HepG2 (cell line): ENCODE measurements around the gene NRL. TPM values are rescaled to one million over a fixed set of nuclear protein-coding genes. Genes with fewer than 3 reads are reported as not detected.
A peak's percentile ranks its signal among the peaks of the same experiment; 100 is the strongest.

Experiments
- EHMT2 ChIP-seq: fragments of 200-600 bp; sonication (generic); IDR thresholded peaks from 2 replicates; pipeline ENCODE4 v1.7.0; 2017; ENCODE audit warnings: antibody characterized with exemption, low read depth, low read length, borderline replicate concordance
- FOXM1 ChIP-seq: sonication (generic); formaldehyde crosslinking; IDR thresholded peaks from 2 replicates; pipeline ENCODE4 v1.5.0; 2020; ENCODE audit warnings: missing genetic modification reagents
- JUND ChIP-seq: sonication (generic); formaldehyde crosslinking; IDR thresholded peaks from 2 replicates; pipeline ENCODE4 v1.8.0; 2022; ENCODE audit warnings: mild to moderate bottlenecking, missing genetic modification reagents
- POGZ ChIP-seq: sonication (generic); formaldehyde crosslinking; IDR thresholded peaks from 2 replicates; pipeline ENCODE4 v1.4.0; 2020; ENCODE audit warnings: mild to moderate bottlenecking, missing genetic modification reagents
- RELA ChIP-seq: sonication (generic); formaldehyde crosslinking; IDR thresholded peaks from 2 replicates; pipeline ENCODE4 v1.4.0; 2020; ENCODE audit warnings: missing genetic modification reagents
- ZBTB3 ChIP-seq: sonication (generic); formaldehyde crosslinking; IDR thresholded peaks from 2 replicates; pipeline ENCODE4 v1.4.0; 2020; ENCODE audit warnings: low read depth, mild to moderate bottlenecking, moderate library complexity, missing genetic modification reagents, borderline replicate concordance
- ZNF274 ChIP-seq: sonication (generic); formaldehyde crosslinking; IDR thresholded peaks from 2 replicates; pipeline ENCODE4 v1.5.1; 2020; ENCODE audit warnings: mild to moderate bottlenecking, missing genetic modification reagents
- ZNF350 ChIP-seq: sonication (generic); formaldehyde crosslinking; IDR thresholded peaks from 2 replicates; pipeline ENCODE4 v1.4.0; 2020; ENCODE audit warnings: mild to moderate bottlenecking, low read depth, missing genetic modification reagents, borderline replicate concordance
- ZNF383 ChIP-seq: sonication (generic); formaldehyde crosslinking; IDR thresholded peaks from 2 replicates; pipeline ENCODE4 v1.4.0; 2020; ENCODE audit warnings: missing genetic modification reagents, mild to moderate bottlenecking, borderline replicate concordance
- ZNF567 ChIP-seq: sonication (generic); formaldehyde crosslinking; IDR thresholded peaks from 2 replicates; pipeline ENCODE4 v1.8.1; 2023; ENCODE audit warnings: mild to moderate bottlenecking, missing genetic modification reagents, borderline replicate concordance
- polyA plus RNA-seq, 8 experiments: library from polyadenylated mRNA; depleted of rRNA in 3 of 8; stranded (reverse) in 7 of 8; unstranded in 1 of 8; fragments of >200 nt; fragmentation: Illumina TruSeq in 4 of 8; extraction: Trizol in 4 of 8; gene quantifications; 2 replicates each; pipeline versions ENCODE4 v1.2.1 to v1.2.3, GENCODE V29; 2011 to 2016; ENCODE audit warnings: low read depth in 4 of 8, missing spikeins in 1 of 8, mixed read lengths in 1 of 8; ENCODE audit not compliant: insufficient read depth in 1 of 8
- total RNA-seq, 5 experiments: library from RNA; depleted of rRNA; stranded (reverse); fragments of >200 nt; fragmentation: Illumina TruSeq; extraction: Trizol; gene quantifications; 2 replicates each; pipeline ENCODE4 v1.2.3, GENCODE V29; 2016; ENCODE audit warnings: low read depth in 1 of 5
- TF ChIP-seq, protein P1 (sequence below): sonication (generic); formaldehyde crosslinking; IDR thresholded peaks from 2 replicates; pipeline ENCODE4 v1.5.0; 2020; ENCODE audit warnings: mild to moderate bottlenecking, missing genetic modification reagents, borderline replicate concordance
- TF ChIP-seq, protein P2 (sequence below): sonication (generic); formaldehyde crosslinking; IDR thresholded peaks from 2 replicates; pipeline ENCODE4 v1.4.0; 2020; ENCODE audit warnings: missing genetic modification reagents; ENCODE audit errors: not compliant biosample characterization
- TF ChIP-seq, protein P3 (sequence below): IDR thresholded peaks from 2 replicates; pipeline ENCODE4 v1.6.1; 2016; ENCODE audit warnings: low read depth, borderline replicate concordance
- TF ChIP-seq, protein P4 (sequence below): sonication (generic); formaldehyde crosslinking; IDR thresholded peaks from 2 replicates; pipeline ENCODE4 v1.8.1; 2022; ENCODE audit warnings: mild to moderate bottlenecking, missing genetic modification reagents
- TF ChIP-seq, protein P5 (sequence below): sonication (generic); formaldehyde crosslinking; conservative IDR thresholded peaks from 2 replicates; pipeline ENCODE4 v1.8.0; 2022; ENCODE audit warnings: missing genetic modification reagents

Gene NRL
- total and polyA plus RNA-seq, 2 of the 13 experiments (the other 11 are each of a cell fraction or from before 2014, with no cell fraction given): 2.5 to 4.7 TPM

DNA sequence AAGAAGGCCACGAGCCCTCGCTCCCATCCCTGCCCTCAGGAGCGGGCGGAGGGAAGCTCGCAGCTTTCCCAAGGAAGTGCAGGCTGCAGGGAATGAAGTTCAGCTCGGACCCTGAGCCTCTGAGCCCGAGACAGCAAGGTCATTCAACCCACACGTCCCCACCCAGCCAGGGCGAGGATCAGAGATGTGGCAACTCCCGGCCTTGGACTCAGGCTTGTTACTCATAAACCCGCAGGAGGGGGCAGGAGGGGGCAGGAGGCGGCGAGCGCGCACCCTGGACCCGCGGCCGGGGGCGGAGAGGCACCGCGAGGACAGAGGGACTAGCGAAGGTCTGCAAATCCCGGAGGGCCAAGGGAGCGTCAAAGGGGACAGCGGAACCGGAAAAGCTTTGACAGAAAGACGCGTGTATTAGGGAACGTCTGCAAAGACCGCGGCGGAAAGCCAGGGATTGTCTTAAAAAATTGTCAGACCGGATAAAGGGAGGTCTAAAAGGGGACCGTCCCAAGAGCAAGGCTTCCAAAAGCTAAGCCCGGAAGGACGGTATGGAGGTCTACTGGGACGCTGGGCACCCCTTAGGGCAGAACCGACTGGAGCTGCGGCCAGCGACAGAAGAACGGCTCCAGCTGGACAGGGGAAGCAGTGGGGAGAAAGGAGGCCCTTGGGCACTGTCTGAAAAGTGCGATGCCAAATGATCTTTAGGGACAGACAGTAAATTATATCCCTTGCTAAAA, 783 bp downstream of the NRL start (continued):
- TF ChIP-seq ZNF274 (peak; percentile 68; the same call in 1 of the 2 replicates), POGZ (CRISPR knock-in tag) (peak; percentile 99), ZNF383 (CRISPR knock-in tag) (peak; percentile 86; the same call in 1 of the 2 replicates), EHMT2 (0 out of 2 replicates have a peak, but pooled peaks have one; percentile 22), RELA (CRISPR knock-in tag) (peak; percentile 94), FOXM1 (CRISPR knock-in tag) (peak; percentile 65; the same call in 1 of the 2 replicates), JUND (peak; percentile 87), ZNF350 (CRISPR knock-in tag) (peak; percentile 100), ZNF567 (CRISPR knock-in tag) (peak; percentile 88; the same call in 1 of the 2 replicates), ZBTB3 (CRISPR knock-in tag) (peak; percentile 83)
- TF ChIP-seq, protein P1, sequence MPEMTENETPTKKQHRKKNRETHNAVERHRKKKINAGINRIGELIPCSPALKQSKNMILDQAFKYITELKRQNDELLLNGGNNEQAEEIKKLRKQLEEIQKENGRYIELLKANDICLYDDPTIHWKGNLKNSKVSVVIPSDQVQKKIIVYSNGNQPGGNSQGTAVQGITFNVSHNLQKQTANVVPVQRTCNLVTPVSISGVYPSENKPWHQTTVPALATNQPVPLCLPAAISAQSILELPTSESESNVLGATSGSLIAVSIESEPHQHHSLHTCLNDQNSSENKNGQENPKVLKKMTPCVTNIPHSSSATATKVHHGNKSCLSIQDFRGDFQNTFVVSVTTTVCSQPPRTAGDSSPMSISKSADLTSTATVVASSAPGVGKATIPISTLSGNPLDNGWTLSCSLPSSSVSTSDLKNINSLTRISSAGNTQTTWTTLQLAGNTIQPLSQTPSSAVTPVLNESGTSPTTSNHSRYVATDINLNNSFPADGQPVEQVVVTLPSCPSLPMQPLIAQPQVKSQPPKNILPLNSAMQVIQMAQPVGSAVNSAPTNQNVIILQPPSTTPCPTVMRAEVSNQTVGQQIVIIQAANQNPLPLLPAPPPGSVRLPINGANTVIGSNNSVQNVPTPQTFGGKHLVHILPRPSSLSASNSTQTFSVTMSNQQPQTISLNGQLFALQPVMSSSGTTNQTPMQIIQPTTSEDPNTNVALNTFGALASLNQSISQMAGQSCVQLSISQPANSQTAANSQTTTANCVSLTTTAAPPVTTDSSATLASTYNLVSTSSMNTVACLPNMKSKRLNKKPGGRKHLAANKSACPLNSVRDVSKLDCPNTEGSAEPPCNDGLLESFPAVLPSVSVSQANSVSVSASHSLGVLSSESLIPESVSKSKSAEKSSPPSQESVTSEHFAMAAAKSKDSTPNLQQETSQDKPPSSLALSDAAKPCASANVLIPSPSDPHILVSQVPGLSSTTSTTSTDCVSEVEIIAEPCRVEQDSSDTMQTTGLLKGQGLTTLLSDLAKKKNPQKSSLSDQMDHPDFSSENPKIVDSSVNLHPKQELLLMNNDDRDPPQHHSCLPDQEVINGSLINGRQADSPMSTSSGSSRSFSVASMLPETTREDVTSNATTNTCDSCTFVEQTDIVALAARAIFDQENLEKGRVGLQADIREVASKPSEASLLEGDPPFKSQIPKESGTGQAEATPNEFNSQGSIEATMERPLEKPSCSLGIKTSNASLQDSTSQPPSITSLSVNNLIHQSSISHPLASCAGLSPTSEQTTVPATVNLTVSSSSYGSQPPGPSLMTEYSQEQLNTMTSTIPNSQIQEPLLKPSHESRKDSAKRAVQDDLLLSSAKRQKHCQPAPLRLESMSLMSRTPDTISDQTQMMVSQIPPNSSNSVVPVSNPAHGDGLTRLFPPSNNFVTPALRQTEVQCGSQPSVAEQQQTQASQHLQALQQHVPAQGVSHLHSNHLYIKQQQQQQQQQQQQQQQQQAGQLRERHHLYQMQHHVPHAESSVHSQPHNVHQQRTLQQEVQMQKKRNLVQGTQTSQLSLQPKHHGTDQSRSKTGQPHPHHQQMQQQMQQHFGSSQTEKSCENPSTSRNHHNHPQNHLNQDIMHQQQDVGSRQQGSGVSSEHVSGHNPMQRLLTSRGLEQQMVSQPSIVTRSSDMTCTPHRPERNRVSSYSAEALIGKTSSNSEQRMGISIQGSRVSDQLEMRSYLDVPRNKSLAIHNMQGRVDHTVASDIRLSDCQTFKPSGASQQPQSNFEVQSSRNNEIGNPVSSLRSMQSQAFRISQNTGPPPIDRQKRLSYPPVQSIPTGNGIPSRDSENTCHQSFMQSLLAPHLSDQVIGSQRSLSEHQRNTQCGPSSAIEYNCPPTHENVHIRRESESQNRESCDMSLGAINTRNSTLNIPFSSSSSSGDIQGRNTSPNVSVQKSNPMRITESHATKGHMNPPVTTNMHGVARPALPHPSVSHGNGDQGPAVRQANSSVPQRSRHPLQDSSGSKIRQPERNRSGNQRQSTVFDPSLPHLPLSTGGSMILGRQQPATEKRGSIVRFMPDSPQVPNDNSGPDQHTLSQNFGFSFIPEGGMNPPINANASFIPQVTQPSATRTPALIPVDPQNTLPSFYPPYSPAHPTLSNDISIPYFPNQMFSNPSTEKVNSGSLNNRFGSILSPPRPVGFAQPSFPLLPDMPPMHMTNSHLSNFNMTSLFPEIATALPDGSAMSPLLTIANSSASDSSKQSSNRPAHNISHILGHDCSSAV (CRISPR knock-in tag): no peak; the same call in 1 of the 2 replicates
- TF ChIP-seq, protein P2, sequence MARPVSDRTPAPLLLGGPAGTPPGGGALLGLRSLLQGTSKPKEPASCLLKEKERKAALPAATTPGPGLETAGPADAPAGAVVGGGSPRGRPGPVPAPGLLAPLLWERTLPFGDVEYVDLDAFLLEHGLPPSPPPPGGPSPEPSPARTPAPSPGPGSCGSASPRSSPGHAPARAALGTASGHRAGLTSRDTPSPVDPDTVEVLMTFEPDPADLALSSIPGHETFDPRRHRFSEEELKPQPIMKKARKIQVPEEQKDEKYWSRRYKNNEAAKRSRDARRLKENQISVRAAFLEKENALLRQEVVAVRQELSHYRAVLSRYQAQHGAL: peak; percentile 90
- TF ChIP-seq, protein P3, sequence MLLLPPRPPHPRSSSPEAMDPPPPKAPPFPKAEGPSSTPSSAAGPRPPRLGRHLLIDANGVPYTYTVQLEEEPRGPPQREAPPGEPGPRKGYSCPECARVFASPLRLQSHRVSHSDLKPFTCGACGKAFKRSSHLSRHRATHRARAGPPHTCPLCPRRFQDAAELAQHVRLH: peak; percentile 99
- TF ChIP-seq, protein P4, sequence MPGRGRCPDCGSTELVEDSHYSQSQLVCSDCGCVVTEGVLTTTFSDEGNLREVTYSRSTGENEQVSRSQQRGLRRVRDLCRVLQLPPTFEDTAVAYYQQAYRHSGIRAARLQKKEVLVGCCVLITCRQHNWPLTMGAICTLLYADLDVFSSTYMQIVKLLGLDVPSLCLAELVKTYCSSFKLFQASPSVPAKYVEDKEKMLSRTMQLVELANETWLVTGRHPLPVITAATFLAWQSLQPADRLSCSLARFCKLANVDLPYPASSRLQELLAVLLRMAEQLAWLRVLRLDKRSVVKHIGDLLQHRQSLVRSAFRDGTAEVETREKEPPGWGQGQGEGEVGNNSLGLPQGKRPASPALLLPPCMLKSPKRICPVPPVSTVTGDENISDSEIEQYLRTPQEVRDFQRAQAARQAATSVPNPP: peak; percentile 84
- TF ChIP-seq, protein P5, sequence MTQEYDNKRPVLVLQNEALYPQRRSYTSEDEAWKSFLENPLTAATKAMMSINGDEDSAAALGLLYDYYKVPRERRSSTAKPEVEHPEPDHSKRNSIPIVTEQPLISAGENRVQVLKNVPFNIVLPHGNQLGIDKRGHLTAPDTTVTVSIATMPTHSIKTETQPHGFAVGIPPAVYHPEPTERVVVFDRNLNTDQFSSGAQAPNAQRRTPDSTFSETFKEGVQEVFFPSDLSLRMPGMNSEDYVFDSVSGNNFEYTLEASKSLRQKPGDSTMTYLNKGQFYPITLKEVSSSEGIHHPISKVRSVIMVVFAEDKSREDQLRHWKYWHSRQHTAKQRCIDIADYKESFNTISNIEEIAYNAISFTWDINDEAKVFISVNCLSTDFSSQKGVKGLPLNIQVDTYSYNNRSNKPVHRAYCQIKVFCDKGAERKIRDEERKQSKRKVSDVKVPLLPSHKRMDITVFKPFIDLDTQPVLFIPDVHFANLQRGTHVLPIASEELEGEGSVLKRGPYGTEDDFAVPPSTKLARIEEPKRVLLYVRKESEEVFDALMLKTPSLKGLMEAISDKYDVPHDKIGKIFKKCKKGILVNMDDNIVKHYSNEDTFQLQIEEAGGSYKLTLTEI (CRISPR knock-in tag): no peak
